Measurements from ENCODE around the gene CYTH3. TPM values are rescaled to one million over a fixed set of nuclear protein-coding genes. Genes with fewer than 3 reads are reported as not detected.

The CYTH3 gene
- total RNA-seq, 2 donors from 2014 or later: 2.2 to 8.4 TPM

GRCh38 chr7:6167587-6168476 lies 104.6 kb downstream of the CYTH3 start:
- Mint-ChIP-seq H3K27ac (peak overlapping the region; percentile 46), H3K4me1 (peaks cover 2% of the 10 kb centered on the region), H3K9me3 (no peaks in the 10 kb centered on the region), H3K36me3 (ENCODE audit: low read depth) (no peaks in the 10 kb centered on the region), H3K27me3 (no peaks in the 10 kb centered on the region), H3K4me3 (no peak overlapping the region)
- no peak for ATAC-seq (replicated peaks)

GRCh38 chr7:6167004-6167551 lies 105.3 kb downstream of the CYTH3 start:
- H3K4me3 Mint-ChIP-seq: no peak overlapping the region
- ATAC-seq (replicated peaks): no peak
- H3K4me1 Mint-ChIP-seq: no peaks in the 10 kb centered on the region
- no peaks in the 10 kb centered on the region for H3K27me3 Mint-ChIP-seq
- H3K9me3 Mint-ChIP-seq: no peaks in the 10 kb centered on the region
- H3K36me3 Mint-ChIP-seq (ENCODE audit: low read depth): no peaks in the 10 kb centered on the region
- peak overlapping the region; percentile 46 for H3K27ac Mint-ChIP-seq

GRCh38 chr7:6166443-6166891 lies 106.0 kb downstream of the CYTH3 start:
- H3K27me3 Mint-ChIP-seq: no peaks in the 10 kb centered on the region

GRCh38 chr7:6165521-6166320 lies 106.7 kb downstream of the CYTH3 start:
- Mint-ChIP-seq H3K27ac (no peak overlapping the region), H3K36me3 (ENCODE audit: low read depth) (peaks cover 14% of the 10 kb centered on the region)

More at GRCh38 chr7:6166443-6166891, 106.0 kb downstream of the CYTH3 start:
- Mint-ChIP-seq H3K4me3 (no peak overlapping the region), H3K4me1 (no peaks in the 10 kb centered on the region), H3K27ac (peak overlapping the region; percentile 46), H3K36me3 (ENCODE audit: low read depth) (peaks cover 6% of the 10 kb centered on the region), H3K9me3 (no peaks in the 10 kb centered on the region)
- no peak for ATAC-seq (replicated peaks)

GRCh38 chr7:6165075-6165474 lies 107.3 kb downstream of the CYTH3 start:
- no peak overlapping the region for H3K4me3 Mint-ChIP-seq
- no peaks in the 10 kb centered on the region for H3K9me3 Mint-ChIP-seq
- H3K4me1 Mint-ChIP-seq: no peaks in the 10 kb centered on the region
- H3K36me3 Mint-ChIP-seq (ENCODE audit: low read depth): peaks cover 20% of the 10 kb centered on the region
- ATAC-seq (replicated peaks): no peak
- H3K27ac Mint-ChIP-seq: no peak overlapping the region
- H3K27me3 Mint-ChIP-seq: no peaks in the 10 kb centered on the region

More at GRCh38 chr7:6165521-6166320, 106.7 kb downstream of the CYTH3 start:
- Mint-ChIP-seq H3K4me3 (no peak overlapping the region), H3K27me3 (no peaks in the 10 kb centered on the region), H3K4me1 (no peaks in the 10 kb centered on the region), H3K9me3 (no peaks in the 10 kb centered on the region)
- no peak for ATAC-seq (replicated peaks)

GRCh38 chr7:6164491-6164890 lies 107.9 kb downstream of the CYTH3 start:
- Mint-ChIP-seq H3K36me3 (ENCODE audit: low read depth) (peaks cover 26% of the 10 kb centered on the region), H3K4me3 (no peak overlapping the region)

GRCh38 chr7:6164010-6164409 lies 108.4 kb downstream of the CYTH3 start:
- Mint-ChIP-seq H3K4me3 (no peak overlapping the region), H3K27me3 (no peaks in the 10 kb centered on the region), H3K9me3 (no peaks in the 10 kb centered on the region), H3K36me3 (ENCODE audit: low read depth) (peaks cover 31% of the 10 kb centered on the region), H3K27ac (no peak overlapping the region), H3K4me1 (no peaks in the 10 kb centered on the region)
- no peak for ATAC-seq (replicated peaks)

More at GRCh38 chr7:6164491-6164890, 107.9 kb downstream of the CYTH3 start:
- H3K27me3 Mint-ChIP-seq: no peaks in the 10 kb centered on the region
- no peaks in the 10 kb centered on the region for H3K9me3 Mint-ChIP-seq
- H3K27ac Mint-ChIP-seq: no peak overlapping the region
- ATAC-seq (replicated peaks): no peak
- no peaks in the 10 kb centered on the region for H3K4me1 Mint-ChIP-seq

- no peaks in the 10 kb centered on the region for H3K9me3 Mint-ChIP-seq
- no peaks in the 10 kb centered on the region for H3K27me3 Mint-ChIP-seq
- peaks cover 37% of the 10 kb centered on the region for H3K36me3 Mint-ChIP-seq (ENCODE audit: low read depth)
- H3K4me1 Mint-ChIP-seq: no peaks in the 10 kb centered on the region
- ATAC-seq (replicated peaks): no peak
- peak overlapping the region; percentile 13 for H3K27ac Mint-ChIP-seq
- H3K4me3 Mint-ChIP-seq: no peak overlapping the region
Measured at GRCh38 chr7:6163402-6163801, 109.0 kb downstream of the CYTH3 start.

- Mint-ChIP-seq H3K9me3 (no peaks in the 10 kb centered on the region), H3K4me3 (no peak overlapping the region), H3K27me3 (no peaks in the 10 kb centered on the region), H3K4me1 (no peaks in the 10 kb centered on the region), H3K36me3 (ENCODE audit: low read depth) (peaks cover 43% of the 10 kb centered on the region), H3K27ac (peak overlapping the region; percentile 13)
- no peak for ATAC-seq (replicated peaks)
Measured at GRCh38 chr7:6162650-6163366, 109.6 kb downstream of the CYTH3 start.

GRCh38 chr7:6162331-6162620 lies 110.1 kb downstream of the CYTH3 start:
- Mint-ChIP-seq H3K27me3 (no peaks in the 10 kb centered on the region), H3K9me3 (no peaks in the 10 kb centered on the region), H3K4me3 (no peak overlapping the region), H3K36me3 (ENCODE audit: low read depth) (peaks cover 48% of the 10 kb centered on the region), H3K27ac (no peak overlapping the region), H3K4me1 (no peaks in the 10 kb centered on the region)
- ATAC-seq (replicated peaks): no peak

GRCh38 chr7:6161463-6162330 lies 110.7 kb downstream of the CYTH3 start:
- Mint-ChIP-seq H3K27me3 (no peaks in the 10 kb centered on the region), H3K4me1 (no peaks in the 10 kb centered on the region), H3K4me3 (no peak overlapping the region), H3K9me3 (no peaks in the 10 kb centered on the region), H3K36me3 (ENCODE audit: low read depth) (peaks cover 51% of the 10 kb centered on the region), H3K27ac (peak overlapping the region; percentile 68)
- ATAC-seq (replicated peaks): no peak

- peaks cover 66% of the 10 kb centered on the region for H3K36me3 Mint-ChIP-seq (ENCODE audit: low read depth)
Measured at GRCh38 chr7:6160191-6160623, 112.2 kb downstream of the CYTH3 start.

GRCh38 chr7:6159524-6160031 lies 112.8 kb downstream of the CYTH3 start:
- Mint-ChIP-seq H3K4me1 (no peaks in the 10 kb centered on the region), H3K4me3 (no peak overlapping the region), H3K27ac (peak overlapping the region; percentile 25), H3K36me3 (ENCODE audit: low read depth) (peaks cover 72% of the 10 kb centered on the region), H3K9me3 (no peaks in the 10 kb centered on the region), H3K27me3 (no peaks in the 10 kb centered on the region)
- no peak for ATAC-seq (replicated peaks)

More at GRCh38 chr7:6160191-6160623, 112.2 kb downstream of the CYTH3 start:
- Mint-ChIP-seq H3K27ac (no peak overlapping the region), H3K9me3 (no peaks in the 10 kb centered on the region), H3K4me3 (no peak overlapping the region), H3K27me3 (no peaks in the 10 kb centered on the region), H3K4me1 (no peaks in the 10 kb centered on the region)
- ATAC-seq (replicated peaks): no peak
